H1 (cell line): ENCODE data around the gene MEA1. TPM values are rescaled to one million over a fixed set of nuclear protein-coding genes. Genes with fewer than 3 reads are reported as not detected.

Experiments used
- CTCF ChIP-seq, 3 experiments: IDR thresholded peaks; 1 replicate in 2 of 3; 2 replicates in 1 of 3; pipeline versions ENCODE4 v1.5.1 to v1.6.1; 2011; ENCODE audit warnings: low read length in 3 of 3, mild to moderate bottlenecking in 3 of 3, inconsistent platforms in 2 of 3, low read depth in 1 of 3, moderate library complexity in 1 of 3; ENCODE audit not compliant: insufficient read depth in 1 of 3; ENCODE audit errors: control extremely low read depth in 1 of 3
- polyA plus RNA-seq, 7 experiments: library from polyadenylated mRNA; depleted of rRNA in 3 of 7; stranded (reverse) in 5 of 7; unstranded in 2 of 7; fragments of >200 nt in 5 of 7; fragments of 200-250 nt in 2 of 7; gene quantifications; 1 replicate in 5 of 7; 2 replicates in 1 of 7; 4 replicates in 1 of 7; pipeline versions ENCODE4 v1.2.1 to v1.2.3, GENCODE V29; 2011 to 2013; ENCODE audit warnings: missing spikeins in 2 of 7, mixed read lengths in 2 of 7
- total RNA-seq: library from RNA; stranded (reverse); fragmentation: NEBNext Ultra II Directional; extraction: Animal tissue kit (Norgen Biotek cat#: 25700); gene quantifications from 2 replicates; pipeline ENCODE4 v1.2.1, GENCODE V29; 2021

Gene MEA1
- total and polyA plus RNA-seq, 2 of the 8 experiments (the other 6 are each of a cell fraction or from before 2014, with no cell fraction given): 94.2 to 96.4 TPM

GRCh38 chr6:42979523-42980177 lies 34.1 kb downstream of the MEA1 start (continued):
- no peak for TF ChIP-seq CTCF (IDR thresholded peaks at IDR 0.05; ENCODE audit: control extremely low read depth in 1 of 3, insufficient read depth in 1 of 3, low read depth in 1 of 3, low read length in 3 of 3)
